ENCODE results near the gene OGFR.

Gene OGFR

GRCh38 chr20:62832951-62833391 is 28.3 kb downstream of the OGFR start (continued):
- TF ChIP-seq, protein P1, sequence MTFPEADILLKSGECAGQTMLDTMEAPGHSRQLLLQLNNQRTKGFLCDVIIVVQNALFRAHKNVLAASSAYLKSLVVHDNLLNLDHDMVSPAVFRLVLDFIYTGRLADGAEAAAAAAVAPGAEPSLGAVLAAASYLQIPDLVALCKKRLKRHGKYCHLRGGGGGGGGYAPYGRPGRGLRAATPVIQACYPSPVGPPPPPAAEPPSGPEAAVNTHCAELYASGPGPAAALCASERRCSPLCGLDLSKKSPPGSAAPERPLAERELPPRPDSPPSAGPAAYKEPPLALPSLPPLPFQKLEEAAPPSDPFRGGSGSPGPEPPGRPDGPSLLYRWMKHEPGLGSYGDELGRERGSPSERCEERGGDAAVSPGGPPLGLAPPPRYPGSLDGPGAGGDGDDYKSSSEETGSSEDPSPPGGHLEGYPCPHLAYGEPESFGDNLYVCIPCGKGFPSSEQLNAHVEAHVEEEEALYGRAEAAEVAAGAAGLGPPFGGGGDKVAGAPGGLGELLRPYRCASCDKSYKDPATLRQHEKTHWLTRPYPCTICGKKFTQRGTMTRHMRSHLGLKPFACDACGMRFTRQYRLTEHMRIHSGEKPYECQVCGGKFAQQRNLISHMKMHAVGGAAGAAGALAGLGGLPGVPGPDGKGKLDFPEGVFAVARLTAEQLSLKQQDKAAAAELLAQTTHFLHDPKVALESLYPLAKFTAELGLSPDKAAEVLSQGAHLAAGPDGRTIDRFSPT (tag by site-specific recombination; IDR thresholded peaks at IDR 0.05) = peak; percentile 29; the same call in 1 of the 2 replicates
- TF ChIP-seq ZNF423 (tag by site-specific recombination; IDR thresholded peaks at IDR 0.05) (no peak), ZNF169 (tag by site-specific recombination; IDR thresholded peaks at IDR 0.05) (no peak), SP3 (tag by site-specific recombination; IDR thresholded peaks at IDR 0.05) (0 out of 2 replicates have a peak, but pooled peaks have one; percentile 1), ZBTB17 (tag by site-specific recombination; IDR thresholded peaks at IDR 0.05) (0 out of 2 replicates have a peak, but pooled peaks have one; percentile 12)

DNA sequence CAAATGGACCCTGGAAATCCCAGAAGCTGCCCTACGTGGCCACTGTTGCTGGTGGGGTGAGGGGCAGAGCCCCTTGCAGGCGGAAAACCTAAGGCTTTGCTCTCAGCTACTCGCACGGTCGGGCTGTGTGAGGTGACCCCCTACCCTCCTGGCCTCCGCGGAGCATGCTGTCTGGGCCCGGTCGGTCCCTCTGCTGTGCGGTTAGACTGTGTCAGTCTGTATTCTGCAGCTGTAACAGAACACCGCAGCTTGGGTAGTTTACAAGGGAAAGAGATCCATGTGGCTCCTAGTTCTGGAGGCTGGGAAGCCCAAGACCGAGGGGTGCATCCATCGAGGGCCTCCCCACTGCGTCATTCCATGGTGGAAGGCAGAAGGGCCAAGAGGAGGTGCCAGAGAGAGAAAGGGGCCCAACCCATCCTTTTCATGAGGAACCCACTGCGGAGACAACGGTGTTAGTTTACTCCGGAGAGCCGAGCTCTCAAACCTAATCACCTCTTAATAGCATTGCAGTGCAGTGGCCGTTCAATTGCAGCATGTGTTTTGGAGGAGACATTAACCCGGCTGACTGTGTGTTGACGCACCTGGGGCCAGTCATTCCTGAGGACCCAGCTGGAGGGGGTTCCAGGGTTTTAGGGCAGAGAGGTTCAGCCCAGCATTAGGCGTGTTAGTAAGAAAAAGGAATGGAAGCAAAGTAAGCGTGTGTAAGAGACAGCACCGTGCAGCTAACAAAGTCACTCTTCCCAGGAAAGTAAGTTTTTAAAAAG is 30.5 kb downstream of the OGFR start:
- Histone ChIP-seq H3K4me1 (ENCODE audit: control insufficient read depth, insufficient read depth, low read length) (peaks cover 3% of the 10 kb centered on the region; the same call in 1 of the 2 replicates), H3K4me3 (ENCODE audit: low read depth, low read length) (no peak overlapping the region), H3K9me3 (ENCODE audit: control insufficient read depth, insufficient read depth, low read depth, low read length) (no peaks in the 10 kb centered on the region), H3K36me3 (ENCODE audit: control insufficient read depth in 2 of 2, insufficient read depth in 1 of 2, low read length in 2 of 2) (peaks cover 0 to 33% of the 10 kb centered on the region in 2 experiments; a peak in 1 of 3 replicates), H3K27ac (ENCODE audit: extremely low read depth, low read depth, low read length) (no peak overlapping the region)
- CTCF ChIA-PET = interaction anchor here (0.6 to 1.0 kb wide), 6 partner anchors 9 to 400 kb away, joined by 3 to 4 read pairs (median 3); no protein-coding TSS in a partner anchor
- POLR2A ChIA-PET = no interaction called here
- TF ChIP-seq ZNF138 (tag by site-specific recombination; IDR thresholded peaks at IDR 0.05; ENCODE audit: borderline replicate concordance) = no peak

DNA sequence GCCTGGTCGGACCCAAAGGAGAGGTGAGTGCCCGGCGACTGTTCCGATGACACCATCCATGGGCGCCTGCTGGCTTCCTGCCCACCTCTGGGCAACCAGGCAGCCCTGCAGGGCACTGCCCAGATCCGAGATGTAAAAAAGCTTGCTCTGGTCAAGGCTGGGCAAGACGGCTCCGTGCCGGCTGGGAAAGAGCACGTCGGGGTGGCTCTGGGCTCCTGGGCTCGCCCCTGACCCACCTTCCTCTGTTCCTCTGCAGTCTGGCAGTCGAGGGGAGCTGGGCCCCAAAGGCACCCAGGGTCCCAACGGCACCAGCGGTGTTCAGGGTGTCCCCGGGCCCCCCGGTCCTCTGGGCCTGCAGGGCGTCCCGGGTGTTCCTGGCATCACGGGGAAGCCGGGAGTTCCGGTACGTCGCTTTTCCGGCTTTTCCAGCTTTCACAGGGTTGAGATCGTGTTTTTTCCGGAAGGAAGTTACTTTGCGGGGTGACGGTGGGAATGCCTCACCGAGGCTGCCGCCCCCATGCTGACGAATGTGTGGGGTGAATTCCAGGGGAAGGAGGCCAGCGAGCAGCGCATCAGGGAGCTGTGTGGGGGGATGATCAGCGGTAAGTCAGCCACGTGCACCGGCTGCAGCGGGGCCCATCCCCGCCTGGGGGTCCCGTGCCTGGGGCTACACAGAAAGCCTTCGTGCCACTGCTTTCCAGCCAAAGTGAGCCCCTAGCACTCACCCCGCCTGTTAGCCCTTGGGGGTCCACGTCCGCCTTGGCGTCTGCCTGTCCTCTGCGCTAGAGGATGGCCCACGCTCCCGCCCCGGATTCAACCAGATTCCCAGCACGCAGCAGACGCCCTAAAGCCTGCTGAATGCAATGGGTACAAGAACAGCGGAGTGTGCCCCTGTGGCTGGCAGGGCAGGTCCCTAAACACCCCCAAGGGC is 31.6 kb downstream of the OGFR start:
- no peak overlapping the region for H3K4me3 ChIP-seq (ENCODE audit: low read depth, low read length)
- no peaks in the 10 kb centered on the region for H3K9me3 ChIP-seq (ENCODE audit: control insufficient read depth, insufficient read depth, low read depth, low read length)
- peaks cover 0 to 39% of the 10 kb centered on the region in 2 experiments; a peak in 1 of 3 replicates for H3K36me3 ChIP-seq (ENCODE audit: control insufficient read depth in 2 of 2, insufficient read depth in 1 of 2, low read length in 2 of 2)
- POLR2A ChIA-PET = no interaction called here
- no peak overlapping the region for H3K27ac ChIP-seq (ENCODE audit: extremely low read depth, low read depth, low read length)
- CTCF ChIA-PET = interaction anchor here (0.7 to 1.0 kb wide), 2 partner anchors 11 to 13 kb away, joined by 3 read pairs; no protein-coding TSS in a partner anchor
- TF ChIP-seq ZFP3 (tag by site-specific recombination; IDR thresholded peaks at IDR 0.05; ENCODE audit: low read depth) (no peak), ZNF624 (tag by site-specific recombination; IDR thresholded peaks at IDR 0.05) (no peak)
- peaks cover 3% of the 10 kb centered on the region; the same call in 1 of the 2 replicates for H3K4me1 ChIP-seq (ENCODE audit: control insufficient read depth, insufficient read depth, low read length)

DNA sequence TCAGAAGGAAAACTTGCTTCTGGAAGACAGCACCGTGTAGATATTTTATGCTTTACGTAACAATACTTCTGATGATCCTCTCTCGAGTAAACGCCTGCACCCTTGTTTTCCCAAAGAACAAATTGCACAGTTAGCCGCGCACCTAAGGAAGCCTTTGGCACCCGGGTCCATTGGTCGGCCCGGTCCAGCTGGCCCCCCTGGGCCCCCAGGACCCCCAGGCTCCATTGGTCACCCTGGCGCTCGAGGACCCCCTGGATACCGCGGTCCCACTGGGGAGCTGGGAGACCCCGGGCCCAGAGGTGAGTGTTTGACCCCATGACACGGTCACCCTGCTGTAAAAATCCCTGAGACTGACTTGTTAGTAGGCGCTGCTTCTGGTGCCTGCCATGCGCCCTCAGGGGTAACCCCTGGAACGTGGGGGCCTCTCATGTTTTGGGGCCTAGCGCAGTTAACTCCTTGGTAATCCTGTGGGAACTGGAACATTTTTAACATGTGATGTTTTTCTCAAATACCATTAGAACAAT is 32.4 kb downstream of the OGFR start:
- Histone ChIP-seq H3K4me3 (ENCODE audit: low read depth, low read length) (no peak overlapping the region), H3K27ac (ENCODE audit: extremely low read depth, low read depth, low read length) (no peak overlapping the region), H3K9me3 (ENCODE audit: control insufficient read depth, insufficient read depth, low read depth, low read length) (no peaks in the 10 kb centered on the region), H3K4me1 (ENCODE audit: control insufficient read depth, insufficient read depth, low read length) (peaks cover 3% of the 10 kb centered on the region; the same call in 1 of the 2 replicates), H3K36me3 (ENCODE audit: control insufficient read depth in 2 of 2, insufficient read depth in 1 of 2, low read length in 2 of 2) (peaks cover 0 to 39% of the 10 kb centered on the region in 2 experiments; a peak in 1 of 3 replicates)
- ChIA-PET CTCF (no interaction called here), POLR2A (no interaction called here)
- TF ChIP-seq SP3 (tag by site-specific recombination; IDR thresholded peaks at IDR 0.05) (no peak), ZSCAN30 (tag by site-specific recombination; IDR thresholded peaks at IDR 0.05) (no peak), ZNF146 (tag by site-specific recombination; IDR thresholded peaks at IDR 0.05) (no peak), ZNF175 (tag by site-specific recombination; IDR thresholded peaks at IDR 0.05) (no peak), ZNF791 (tag by site-specific recombination; IDR thresholded peaks at IDR 0.05) (no peak), ZNF664 (tag by site-specific recombination; IDR thresholded peaks at IDR 0.05) (no peak), ZNF677 (tag by site-specific recombination; IDR thresholded peaks at IDR 0.05) (no peak), ZNF350 (tag by site-specific recombination; IDR thresholded peaks at IDR 0.05) (no peak), ZBTB20 (tag by site-specific recombination; IDR thresholded peaks at IDR 0.05) (no peak), ZNF629 (tag by site-specific recombination; IDR thresholded peaks at IDR 0.05) (no peak), ZNF423 (tag by site-specific recombination; IDR thresholded peaks at IDR 0.05) (no peak), ZNF555 (tag by site-specific recombination; conservative IDR thresholded peaks at IDR 0.05) (no peak), ZNF776 (tag by site-specific recombination; IDR thresholded peaks at IDR 0.05; ENCODE audit: borderline replicate concordance) (no peak), ZNF354C (tag by site-specific recombination; IDR thresholded peaks at IDR 0.05; ENCODE audit: borderline replicate concordance, low read depth) (no peak), HOXD13 (CRISPR knock-in tag; IDR thresholded peaks at IDR 0.05; ENCODE audit: borderline replicate concordance) (no peak)
